Vagina (tissue), 2 donors: Measurements from ENCODE around the gene GLA.

ENCODE experiments used
- CTCF ChIP-seq, 3 experiments: fragments of 450-650 bp in 2 of 3; fragments of 200-600 bp in 1 of 3; sonication (generic) in 1 of 3; IDR thresholded peaks; one replicate each; pipeline ENCODE4 v1.5.1; 2017 to 2019; ENCODE audit warnings: antibody characterized with exemption in 3 of 3, mild to moderate bottlenecking in 2 of 3, moderate library complexity in 2 of 3
- POLR2A ChIP-seq, 2 donors: fragments of 450-650 bp; IDR thresholded peaks; one replicate each; pipeline ENCODE4 v1.6.1; 2017; ENCODE audit warnings: antibody characterized with exemption in 2 of 2, mild to moderate bottlenecking in 2 of 2, moderate library complexity in 2 of 2
- POLR2AphosphoS5 ChIP-seq, 2 donors: sonication (generic); formaldehyde crosslinking; IDR thresholded peaks; one replicate each; pipeline ENCODE4 v1.9.0; 2017; ENCODE audit warnings: antibody characterized with exemption in 2 of 2, mild to moderate bottlenecking in 2 of 2, low read depth in 1 of 2; ENCODE audit not compliant: insufficient read depth in 1 of 2

GRCh38 chrX:101450085-101450484 is 42.4 kb upstream of the GLA start:
- TF ChIP-seq CTCF (IDR thresholded peaks at IDR 0.05), result no peak
- no peak for TF ChIP-seq POLR2AphosphoS5 (IDR thresholded peaks at IDR 0.05; ENCODE audit: insufficient read depth in 1 of 2, low read depth in 1 of 2)
- TF ChIP-seq POLR2A (IDR thresholded peaks at IDR 0.05), result no peak
